ENCODE results near the gene MAPK10. TPM values are rescaled to one million over a fixed set of nuclear protein-coding genes. Genes with fewer than 3 reads are reported as not detected.

Gene MAPK10
- total and polyA plus RNA-seq, 10 of the 15 experiments (the other 5 are each of a cell fraction or from before 2014, with no cell fraction given): 1.1 to 4.2 (median 2.4) TPM

DNA sequence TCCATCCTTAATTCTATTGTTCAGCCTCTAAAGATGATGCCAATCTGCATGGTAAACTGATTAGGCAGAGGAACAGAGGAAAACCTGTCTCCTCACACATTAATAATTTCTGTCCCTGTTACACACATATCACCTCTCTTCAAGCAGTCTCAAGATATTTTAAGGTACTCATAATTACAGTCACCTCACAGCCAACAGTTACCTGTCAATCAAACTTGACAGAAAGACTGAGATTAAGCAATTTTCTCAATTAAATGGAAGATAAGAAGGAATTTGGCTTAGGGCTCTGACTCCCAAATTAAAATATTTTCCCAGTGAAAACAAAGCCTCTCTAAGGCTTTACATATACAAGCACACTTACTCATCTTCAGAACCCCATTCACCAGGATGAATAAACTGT, 85.2 kb downstream of the MAPK10 start:
- no peaks in the 10 kb centered on the region for H3K27me3 ChIP-seq (replicated peaks in 1 of 2; ENCODE audit: control insufficient read depth in 2 of 2, insufficient read depth in 2 of 2, low read length in 1 of 2)
- no peak overlapping the region for H3K4me2 ChIP-seq (ENCODE audit: control insufficient read depth, insufficient read depth)
- CTCF ChIA-PET: no interaction called here
- no peak overlapping the region for H3K4me3 ChIP-seq
- H3K36me3 ChIP-seq (ENCODE audit: control insufficient read depth in 2 of 2, insufficient read depth in 2 of 2, low read length in 1 of 2): no peaks in the 10 kb centered on the region
- no peak overlapping the region for H3K9ac ChIP-seq (ENCODE audit: control insufficient read depth, insufficient read depth, low read length)
- TF ChIP-seq LARP7 (IDR thresholded peaks at IDR 0.05) (no peak), TCF7 (IDR thresholded peaks at IDR 0.05; ENCODE audit: borderline replicate concordance) (no peak), FOS (IDR thresholded peaks at IDR 0.05; ENCODE audit: borderline replicate concordance, extremely low read depth, insufficient read length) (no peak), EGR1 (IDR thresholded peaks at IDR 0.05; ENCODE audit: borderline replicate concordance in 1 of 2, low read depth in 2 of 2, low read length in 2 of 2) (no peak), BRCA1 (IDR thresholded peaks at IDR 0.05; ENCODE audit: low read depth, low read length) (no peak), BACH1 (IDR thresholded peaks at IDR 0.05; ENCODE audit: borderline replicate concordance) (no peak), CREB1 (IDR thresholded peaks at IDR 0.05; ENCODE audit: low read depth) (no peak), IKZF1 (conservative IDR thresholded peaks at IDR 0.05) (no peak)
- TF ChIP-seq, protein P1, sequence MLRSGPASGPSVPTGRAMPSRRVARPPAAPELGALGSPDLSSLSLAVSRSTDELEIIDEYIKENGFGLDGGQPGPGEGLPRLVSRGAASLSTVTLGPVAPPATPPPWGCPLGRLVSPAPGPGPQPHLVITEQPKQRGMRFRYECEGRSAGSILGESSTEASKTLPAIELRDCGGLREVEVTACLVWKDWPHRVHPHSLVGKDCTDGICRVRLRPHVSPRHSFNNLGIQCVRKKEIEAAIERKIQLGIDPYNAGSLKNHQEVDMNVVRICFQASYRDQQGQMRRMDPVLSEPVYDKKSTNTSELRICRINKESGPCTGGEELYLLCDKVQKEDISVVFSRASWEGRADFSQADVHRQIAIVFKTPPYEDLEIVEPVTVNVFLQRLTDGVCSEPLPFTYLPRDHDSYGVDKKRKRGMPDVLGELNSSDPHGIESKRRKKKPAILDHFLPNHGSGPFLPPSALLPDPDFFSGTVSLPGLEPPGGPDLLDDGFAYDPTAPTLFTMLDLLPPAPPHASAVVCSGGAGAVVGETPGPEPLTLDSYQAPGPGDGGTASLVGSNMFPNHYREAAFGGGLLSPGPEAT (IDR thresholded peaks at IDR 0.05; ENCODE audit: low read depth): no peak
- SMC1A ChIA-PET (ENCODE audit: uncharacterized antibody, unreplicated experiment): interaction anchor here (0.6 to 1.3 kb wide), 3 partner anchors 12 to 182 kb away, joined by 3 to 4 read pairs (median 3); no protein-coding TSS in a partner anchor
- no peaks in the 10 kb centered on the region for H3K4me1 ChIP-seq (ENCODE audit: control insufficient read depth, insufficient read depth, low read length)
- FAIRE-seq (no peak), DNase-seq (ENCODE audit: low read depth, low spot score) (no peak), ATAC-seq (no peak)
- RAD21 ChIA-PET (ENCODE audit: unreplicated experiment): no interaction called here
- POLR2A ChIA-PET: no interaction called here
- in situ Hi-C loops (cut with MboI) (no loop called here), intact Hi-C loops (cut with micrococcal nuclease; ENCODE audit: unreplicated experiment) (no loop called here)
- no peaks in the 10 kb centered on the region for H4K20me1 ChIP-seq (ENCODE audit: control insufficient read depth, insufficient read depth)
- no peaks in the 10 kb centered on the region for H3K79me2 ChIP-seq (ENCODE audit: control insufficient read depth, insufficient read depth, low read length)
- no peak overlapping the region for H3K27ac ChIP-seq (ENCODE audit: control insufficient read depth, insufficient read depth)
- BruUV-seq (replicated peaks): no TSS peak
- H3K9me3 ChIP-seq (replicated peaks; ENCODE audit: control insufficient read depth, insufficient read depth, low read length): no peaks in the 10 kb centered on the region
- no peak overlapping the region for H2AFZ ChIP-seq (ENCODE audit: control insufficient read depth, low read depth, low read length)

All from GM12878 (cell line).